ENCODE measurements around the gene TNFRSF12A.

TNFRSF12A gene

GRCh38 chr16:3009568-3010390 lies 10.4 kb upstream of the TNFRSF12A start:
- no peak overlapping the region for H2AFZ ChIP-seq (ENCODE audit: low read depth, low read length)
- H3K4me2 ChIP-seq (ENCODE audit: low read length): no peak overlapping the region
- H3K4me1 ChIP-seq (ENCODE audit: low read length): 0 out of 2 replicates have a peak, but pooled peaks cover 3% of the 10 kb centered on the region
- H3K27me3 ChIP-seq (ENCODE audit: low read depth, low read length): peaks cover 39% of the 10 kb centered on the region
- H3K4me3 ChIP-seq (ENCODE audit: low read length): no peak overlapping the region
- H3K27ac ChIP-seq (ENCODE audit: low read length): no peak overlapping the region
- no peak overlapping the region for H3K9ac ChIP-seq (ENCODE audit: low read length)
- TF ChIP-seq CTCF (IDR thresholded peaks at IDR 0.05; ENCODE audit: low read depth, low read length): no peak
- TF ChIP-seq EZH2phosphoT487 (IDR thresholded peaks at IDR 0.05; ENCODE audit: low read depth): no peak
- no peaks in the 10 kb centered on the region for H3K79me2 ChIP-seq (ENCODE audit: low read length)
- no peaks in the 10 kb centered on the region for H3K9me3 ChIP-seq (ENCODE audit: insufficient read depth, low read length)
- H4K20me1 ChIP-seq (ENCODE audit: insufficient read depth, low read length): no peaks in the 10 kb centered on the region
- no peaks in the 10 kb centered on the region for H3K36me3 ChIP-seq (replicated peaks; ENCODE audit: low read depth, low read length)

GRCh38 chr16:3010510-3010909 lies 9.7 kb upstream of the TNFRSF12A start:
- Histone ChIP-seq H3K4me2 (ENCODE audit: low read length) (no peak overlapping the region), H3K27ac (ENCODE audit: low read length) (no peak overlapping the region), H2AFZ (ENCODE audit: low read depth, low read length) (no peak overlapping the region)

GRCh38 chr16:3012246-3012645 lies 7.9 kb upstream of the TNFRSF12A start:
- Histone ChIP-seq H3K27ac (ENCODE audit: low read length) (no peak overlapping the region), H2AFZ (ENCODE audit: low read depth, low read length) (no peak overlapping the region), H3K36me3 (replicated peaks; ENCODE audit: low read depth, low read length) (no peaks in the 10 kb centered on the region), H4K20me1 (ENCODE audit: insufficient read depth, low read length) (no peaks in the 10 kb centered on the region), H3K4me3 (ENCODE audit: low read length) (no peak overlapping the region), H3K9ac (ENCODE audit: low read length) (no peak overlapping the region), H3K9me3 (ENCODE audit: insufficient read depth, low read length) (no peaks in the 10 kb centered on the region), H3K27me3 (ENCODE audit: low read depth, low read length) (peaks cover 23% of the 10 kb centered on the region), H3K79me2 (ENCODE audit: low read length) (no peaks in the 10 kb centered on the region), H3K4me1 (ENCODE audit: low read length) (no peaks in the 10 kb centered on the region), H3K4me2 (ENCODE audit: low read length) (no peak overlapping the region)
- no peak for TF ChIP-seq CTCF (IDR thresholded peaks at IDR 0.05; ENCODE audit: low read depth, low read length)
- no peak for TF ChIP-seq EZH2phosphoT487 (IDR thresholded peaks at IDR 0.05; ENCODE audit: low read depth)

More at GRCh38 chr16:3010510-3010909, 9.7 kb upstream of the TNFRSF12A start:
- peaks cover 36% of the 10 kb centered on the region for H3K27me3 ChIP-seq (ENCODE audit: low read depth, low read length)
- no peak overlapping the region for H3K9ac ChIP-seq (ENCODE audit: low read length)
- no peaks in the 10 kb centered on the region for H3K79me2 ChIP-seq (ENCODE audit: low read length)
- H3K36me3 ChIP-seq (replicated peaks; ENCODE audit: low read depth, low read length): no peaks in the 10 kb centered on the region
- no peak overlapping the region for H3K4me3 ChIP-seq (ENCODE audit: low read length)
- H4K20me1 ChIP-seq (ENCODE audit: insufficient read depth, low read length): no peaks in the 10 kb centered on the region
- no peak for TF ChIP-seq EZH2phosphoT487 (IDR thresholded peaks at IDR 0.05; ENCODE audit: low read depth)
- TF ChIP-seq CTCF (IDR thresholded peaks at IDR 0.05; ENCODE audit: low read depth, low read length): no peak
- H3K4me1 ChIP-seq (ENCODE audit: low read length): no peaks in the 10 kb centered on the region
- H3K9me3 ChIP-seq (ENCODE audit: insufficient read depth, low read length): no peaks in the 10 kb centered on the region

GRCh38 chr16:3012828-3013420 lies 7.2 kb upstream of the TNFRSF12A start, which contains the start of gene CLDN9:
TSS of gene CLDN9 (plus strand) at chr16:3012923. CDS start at chr16:3013363, 440 bp downstream.
- Histone ChIP-seq H3K27me3 (ENCODE audit: low read depth, low read length) (peaks cover 16% of the 10 kb centered on the region), H3K36me3 (replicated peaks; ENCODE audit: low read depth, low read length) (no peaks in the 10 kb centered on the region), H3K9ac (ENCODE audit: low read length) (no peak within 1 kb of the TSS), H3K4me3 (ENCODE audit: low read length) (no peak within 1 kb of the TSS), H3K79me2 (ENCODE audit: low read length) (no peaks in the 10 kb centered on the region), H3K27ac (ENCODE audit: low read length) (no peak within 1 kb of the TSS), H2AFZ (ENCODE audit: low read depth, low read length) (no peak within 1 kb of the TSS), H3K4me2 (ENCODE audit: low read length) (no peak within 1 kb of the TSS), H3K4me1 (ENCODE audit: low read length) (no peaks in the 10 kb centered on the region), H3K9me3 (ENCODE audit: insufficient read depth, low read length) (no peaks in the 10 kb centered on the region), H4K20me1 (ENCODE audit: insufficient read depth, low read length) (no peaks in the 10 kb centered on the region)
- TF ChIP-seq CTCF (IDR thresholded peaks at IDR 0.05; ENCODE audit: low read depth, low read length) (no peak), EZH2phosphoT487 (IDR thresholded peaks at IDR 0.05; ENCODE audit: low read depth) (no peak)
